Renal pelvis (tissue), 4 donors: ENCODE measurements around the gene PSME2. TPM values are rescaled to one million over a fixed set of nuclear protein-coding genes. Genes with fewer than 3 reads are reported as not detected.
A peak's percentile ranks its signal among the peaks of the same experiment; 100 is the strongest.

ENCODE experiments used
- DNase-seq: peaks from one replicate; pipeline ENCODE4 v3.0.0-alpha.2; 2013
- polyA plus RNA-seq, 3 donors: library from polyadenylated mRNA; unstranded; fragments of 120-200 nt; gene quantifications; one replicate each; pipeline ENCODE4 v1.2.1, GENCODE V29; 2013; ENCODE audit not compliant: insufficient read length in 3 of 3

Gene PSME2
- polyA plus RNA-seq, 3 donors = 145 to 164 (median 151) TPM

- no peak for DNase-seq
Measured at GRCh38 chr14:24159777-24160498, 13.5 kb upstream of the PSME2 start.

GRCh38 chr14:24157331-24157730 is 10.9 kb upstream of the PSME2 start:
- DNase-seq = no peak

DNA sequence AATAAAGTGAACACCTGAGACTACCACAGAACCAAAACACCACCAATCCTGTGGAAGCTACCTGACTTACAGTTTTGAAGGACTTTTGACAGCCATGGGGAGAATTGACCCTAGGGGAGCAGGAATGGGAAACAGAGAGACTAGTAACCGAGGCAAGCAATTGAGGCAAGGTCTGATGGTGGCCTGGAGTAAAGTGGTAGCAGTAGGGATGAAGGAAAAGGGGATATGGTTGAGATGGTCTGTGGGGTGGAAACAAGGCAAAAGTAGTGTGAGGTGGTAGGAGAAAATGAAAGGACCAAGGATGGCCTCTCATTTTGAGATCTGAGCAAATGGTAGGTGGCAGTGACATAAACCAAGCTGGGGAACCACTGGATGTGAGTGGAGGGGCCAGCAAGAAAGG is 10.4 kb upstream of the PSME2 start:
- DNase-seq = no peak

DNA sequence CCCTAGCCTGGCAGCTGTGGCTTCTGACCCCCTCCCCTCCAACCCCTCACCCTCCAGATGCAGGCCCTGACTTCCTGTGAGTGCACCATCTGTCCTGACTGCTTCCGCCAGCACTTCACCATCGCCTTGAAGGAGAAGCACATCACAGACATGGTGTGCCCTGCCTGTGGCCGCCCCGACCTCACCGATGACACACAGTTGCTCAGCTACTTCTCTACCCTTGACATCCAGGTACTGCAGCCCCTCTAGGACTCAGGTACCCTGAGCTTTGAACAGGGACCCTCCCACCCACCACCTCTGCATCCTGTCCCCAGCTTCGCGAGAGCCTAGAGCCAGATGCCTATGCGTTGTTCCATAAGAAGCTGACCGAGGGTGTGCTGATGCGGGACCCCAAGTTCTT is 8.7 kb upstream of the PSME2 start:
- DNase-seq = no peak

- no peak for DNase-seq
Measured at GRCh38 chr14:24151404-24152080, 5.1 kb upstream of the PSME2 start.

DNA sequence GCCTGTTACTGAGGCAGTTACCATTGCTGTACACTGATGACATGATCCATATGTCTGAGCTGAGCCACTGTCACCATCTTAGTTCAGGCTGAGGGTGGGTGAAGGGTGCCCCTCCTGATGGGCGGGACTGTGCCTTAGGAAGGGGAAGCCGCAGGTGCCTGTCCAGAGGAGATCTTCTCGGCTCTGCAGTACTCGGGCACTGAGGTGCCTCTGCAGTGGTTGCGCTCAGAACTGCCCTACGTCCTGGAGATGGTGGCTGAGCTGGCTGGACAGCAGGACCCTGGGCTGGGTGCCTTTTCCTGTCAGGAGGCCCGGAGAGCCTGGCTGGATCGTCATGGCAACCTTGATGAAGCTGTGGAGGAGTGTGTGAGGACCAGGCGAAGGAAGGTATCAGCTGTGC is 4.6 kb upstream of the PSME2 start:
- no peak for DNase-seq

- DNase-seq = no peak
Measured at GRCh38 chr14:24150567-24150966, 4.2 kb upstream of the PSME2 start.

- DNase-seq = no peak
Measured at GRCh38 chr14:24150061-24150460, 3.7 kb upstream of the PSME2 start.

DNA sequence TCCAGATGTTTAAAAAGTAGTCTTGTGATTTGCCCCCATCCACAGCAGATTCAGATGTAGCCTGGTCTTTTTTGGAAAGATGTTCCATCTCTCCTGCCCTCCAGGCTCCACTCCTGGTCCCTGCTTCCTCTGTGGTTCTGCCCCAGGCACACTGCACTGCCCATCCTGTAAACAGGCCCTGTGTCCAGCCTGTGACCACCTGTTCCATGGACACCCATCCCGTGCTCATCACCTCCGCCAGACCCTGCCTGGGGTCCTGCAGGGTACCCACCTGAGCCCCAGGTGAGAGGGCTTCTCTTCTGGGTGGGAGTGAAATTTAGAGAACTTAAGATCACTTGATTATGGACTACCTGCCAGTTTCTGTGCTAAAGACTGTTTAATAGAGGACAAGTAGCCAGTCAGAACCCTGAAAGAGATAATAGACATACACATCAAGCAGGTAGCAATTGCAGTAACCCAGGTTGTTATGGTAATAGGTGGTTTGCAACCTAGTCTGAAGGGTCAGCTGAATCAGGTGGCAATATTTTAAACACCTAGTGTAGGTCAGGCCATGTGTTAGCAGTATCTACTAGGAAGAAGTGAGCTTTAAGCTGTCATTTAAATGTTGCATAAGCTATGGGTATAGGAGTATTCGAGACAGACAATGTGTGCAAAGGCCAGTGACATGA is 3.0 kb upstream of the PSME2 start:
- DNase-seq = no peak

DNA sequence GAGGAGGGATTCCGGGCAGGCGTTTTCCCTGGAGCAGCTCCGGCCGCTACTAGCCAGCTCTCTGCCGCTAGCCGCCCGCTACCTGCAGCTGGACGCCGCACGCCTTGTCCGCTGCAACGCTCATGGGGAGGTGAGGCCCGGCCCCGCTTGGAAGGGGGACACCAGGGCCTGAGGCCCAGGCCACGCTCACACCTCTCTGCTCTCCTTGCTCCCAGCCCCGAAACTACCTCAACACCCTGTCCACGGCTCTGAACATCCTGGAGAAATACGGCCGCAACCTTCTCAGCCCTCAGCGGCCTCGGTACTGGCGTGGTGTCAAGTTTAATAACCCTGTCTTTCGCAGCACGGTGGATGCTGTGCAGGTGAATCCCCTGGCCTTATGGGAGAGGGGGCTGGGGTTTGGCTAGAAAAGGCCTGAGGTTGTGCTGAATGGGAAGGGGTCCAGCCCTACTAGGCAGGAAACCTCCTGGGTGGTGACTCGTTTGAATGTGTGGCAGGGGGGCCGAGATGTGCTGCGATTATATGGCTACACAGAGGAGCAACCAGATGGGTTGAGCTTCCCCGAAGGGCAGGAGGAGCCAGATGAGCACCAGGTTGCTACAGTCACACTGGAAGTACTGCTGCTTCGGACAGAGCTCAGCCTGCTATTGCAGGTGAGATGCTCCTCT is 1.5 kb upstream of the PSME2 start:
- no peak for DNase-seq

DNA sequence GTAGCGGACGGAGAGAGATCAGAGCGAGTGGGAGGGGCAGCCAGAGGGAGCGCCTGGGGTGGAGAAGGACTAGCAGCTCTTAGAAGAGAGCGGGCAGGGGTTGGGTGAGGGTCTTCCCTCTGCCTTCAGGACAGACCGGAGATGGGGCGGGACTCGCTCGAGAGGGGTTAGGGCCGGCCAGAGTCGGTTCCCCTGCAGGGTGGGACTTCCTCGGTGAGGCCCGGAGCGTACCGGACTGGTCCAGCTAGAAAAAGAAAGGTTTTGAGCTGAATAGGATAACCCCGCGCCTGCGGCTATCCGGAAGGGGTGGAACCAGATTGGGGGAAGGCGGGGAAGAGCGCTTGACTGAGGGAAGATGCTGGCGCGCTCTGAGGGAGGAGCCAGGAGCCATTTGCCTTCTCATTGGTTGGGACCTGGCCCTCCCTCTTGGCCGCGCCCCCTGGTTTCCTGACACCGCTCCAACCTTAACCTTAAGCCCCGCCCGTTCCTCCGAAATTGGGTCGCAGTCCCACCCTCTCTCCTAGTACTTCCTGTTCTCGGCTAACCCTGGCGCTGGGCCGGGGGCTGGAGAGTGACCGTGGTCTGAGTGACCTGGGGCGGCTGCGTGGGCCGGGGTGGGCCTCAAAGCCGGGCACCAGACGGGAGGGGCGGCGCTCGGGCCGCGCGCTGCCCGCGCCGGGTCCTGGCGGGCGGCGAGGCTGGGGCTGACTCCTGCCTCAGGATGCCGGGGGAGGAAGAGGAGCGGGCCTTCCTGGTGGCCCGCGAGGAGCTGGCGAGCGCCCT is 759 bp upstream of the PSME2 start, which contains the start of gene RNF31:
RNF31 (plus strand) TSS at position 521 of the 783 bp plus-strand sequence; CDS start at position 722, 201 bp downstream.
- DNase-seq = peak; percentile 99

DNA sequence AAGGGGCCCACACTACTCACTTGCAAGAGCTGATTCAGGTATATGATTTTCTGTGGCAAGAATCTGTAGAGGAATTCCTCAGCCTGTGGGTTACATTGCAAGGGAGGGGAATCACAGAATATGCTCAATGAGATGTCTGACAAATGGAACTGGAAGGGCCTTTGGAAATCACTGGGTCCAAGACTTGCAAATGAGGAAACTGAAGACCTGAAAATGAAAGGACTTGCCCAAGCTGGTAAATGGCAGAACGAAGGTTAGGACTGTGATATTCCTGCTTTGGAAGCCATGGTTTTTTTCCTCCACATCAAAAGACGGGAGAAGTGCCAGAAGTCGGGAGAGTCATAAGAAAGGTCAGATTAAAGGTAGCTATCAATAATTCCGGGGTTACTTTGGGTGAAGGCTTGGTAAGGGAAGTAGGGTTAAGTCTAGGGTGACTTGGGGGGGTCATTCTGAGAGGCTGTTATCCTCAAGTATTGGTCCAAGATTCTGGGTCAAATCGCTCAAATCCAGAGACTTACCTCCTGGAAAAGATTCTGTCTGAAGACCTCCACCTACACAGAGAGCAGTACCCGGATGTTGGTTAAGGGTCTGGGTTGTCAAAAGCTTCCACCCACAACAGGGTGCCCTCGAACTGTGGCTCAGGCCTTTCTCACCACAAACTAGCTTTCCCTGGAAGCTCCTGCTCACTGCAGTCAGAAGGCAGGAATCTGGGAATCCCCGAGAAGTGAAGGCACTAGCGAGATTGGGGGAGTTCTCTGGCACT is 539 bp downstream of the PSME2 start:
- no peak for DNase-seq

DNA sequence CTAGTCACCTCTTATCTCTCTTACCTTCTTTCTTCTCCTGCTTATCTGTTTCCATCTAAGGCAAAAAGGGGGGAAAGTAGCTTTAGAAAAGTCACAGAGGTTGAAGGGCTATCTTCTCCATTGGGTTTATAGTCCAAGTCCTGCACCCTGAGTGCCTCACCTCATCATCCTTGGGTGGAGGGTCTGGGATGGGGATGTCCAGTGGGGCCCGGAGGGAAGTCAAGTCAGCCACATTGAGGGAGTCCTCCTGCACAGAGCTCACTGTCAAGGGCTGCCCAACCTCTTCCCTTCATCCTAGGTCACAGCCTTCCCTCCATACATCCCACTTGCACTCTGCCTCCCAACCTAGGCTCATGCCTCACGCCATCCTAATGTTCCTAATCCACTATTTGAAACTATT is 1.2 kb downstream of the PSME2 start:
- no peak for DNase-seq

DNA sequence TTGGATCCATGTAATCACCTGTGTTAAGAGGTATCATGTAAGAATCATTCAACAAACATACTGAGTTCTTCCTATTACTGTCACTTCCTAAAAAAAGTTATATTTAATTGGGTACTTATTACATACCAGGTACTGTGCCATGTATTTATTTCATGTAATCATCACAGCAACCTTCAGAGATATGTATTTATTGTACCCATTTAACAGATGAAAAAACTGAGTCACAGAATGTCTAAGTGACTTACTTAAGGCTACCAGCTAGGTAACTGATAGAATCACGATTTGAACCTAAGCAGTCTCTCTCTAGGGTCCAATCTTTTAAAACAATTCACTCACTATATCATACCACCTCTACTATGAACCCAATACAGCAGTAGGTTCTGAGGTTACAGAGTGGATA is 2.0 kb downstream of the PSME2 start:
- DNase-seq = no peak

DNA sequence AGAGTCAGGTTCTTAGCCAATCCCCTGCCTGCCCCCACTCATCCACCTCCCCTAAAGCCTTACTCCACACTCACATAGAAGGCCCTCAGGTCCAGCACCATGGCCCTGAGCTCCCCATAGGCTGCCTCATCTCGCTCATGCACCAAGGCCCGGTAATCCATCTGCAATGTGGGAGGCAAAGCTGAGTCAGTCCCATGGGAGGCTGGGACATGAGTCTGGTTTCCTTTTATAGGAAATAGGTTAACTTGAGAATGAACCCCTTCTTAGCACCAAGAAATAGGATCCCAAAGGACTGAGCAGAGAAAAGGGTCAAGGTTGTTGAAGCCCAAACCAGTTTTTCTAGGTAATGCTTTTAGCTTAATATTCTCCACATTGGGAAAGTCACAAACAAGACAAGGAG is 2.9 kb downstream of the PSME2 start:
- DNase-seq = no peak

- peak; percentile 100 for DNase-seq
Measured at GRCh38 chr14:24141097-24141880, 5.1 kb downstream of the PSME2 start, which contains the start of gene EMC9. Gene EMC9, minus strand, starts transcription at chr14:24141591. Its CDS starts 287 bp downstream, at chr14:24141304.

- DNase-seq = no peak
Measured at GRCh38 chr14:24139272-24139934, 7.0 kb downstream of the PSME2 start.

DNA sequence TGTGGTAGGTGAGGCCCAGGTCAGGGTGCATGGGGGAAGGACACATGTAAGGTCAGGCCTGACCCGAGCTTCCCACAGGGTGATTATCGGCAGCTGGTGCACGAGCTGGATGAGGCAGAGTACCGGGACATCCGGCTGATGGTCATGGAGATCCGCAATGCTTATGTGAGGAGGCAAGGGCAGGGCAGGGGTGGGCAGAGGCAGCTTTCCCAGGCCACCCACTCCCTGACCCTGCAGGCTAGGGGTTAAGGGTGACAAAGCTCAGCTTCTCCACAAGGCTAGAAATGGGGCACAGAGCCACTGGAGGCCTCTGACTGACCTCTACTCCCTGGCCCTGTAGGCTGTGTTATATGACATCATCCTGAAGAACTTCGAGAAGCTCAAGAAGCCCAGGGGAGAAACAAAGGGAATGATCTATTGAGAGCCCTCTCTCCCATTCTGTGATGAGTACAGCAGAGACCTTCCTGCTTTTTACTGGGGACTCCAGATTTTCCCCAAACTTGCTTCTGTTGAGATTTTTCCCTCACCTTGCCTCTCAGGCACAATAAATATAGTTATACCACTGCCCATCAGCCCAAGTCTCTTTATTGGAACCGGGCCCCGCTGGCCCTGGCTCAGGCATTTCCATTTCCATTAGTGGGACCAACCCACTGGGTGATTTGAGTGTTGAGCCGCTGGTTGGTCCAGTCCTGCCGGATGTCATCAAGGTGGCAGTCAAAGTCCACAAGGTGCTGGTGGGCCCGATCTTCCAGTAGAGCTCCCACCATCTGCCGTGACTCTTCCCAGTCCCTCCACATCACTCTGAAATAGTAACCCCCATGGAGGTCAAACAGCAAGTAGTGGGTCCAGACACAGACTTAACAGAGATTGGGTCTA is 7.8 kb downstream of the PSME2 start:
- DNase-seq = no peak
